DND-41 (cell line): ENCODE data around the gene GIT1.

Source experiments
- ATAC-seq: fragments of 200-7000 bp; cut with Tn5 transposase; 3 replicates; pipeline ENCODE4 v1.9.1; 2021; ENCODE audit warnings: low read depth; ENCODE audit not compliant: insufficient read depth
- DNase-seq: peaks from one replicate; pipeline ENCODE4 v3.0.0-alpha.2; 2020
- H2AFZ ChIP-seq: 2 replicates; pipeline ENCODE4 v1.6.0; 2012; ENCODE audit warnings: low read depth, low read length
- H3K27ac ChIP-seq: 2 replicates; pipeline ENCODE4 v1.5.1; 2012; ENCODE audit warnings: low read length, inconsistent platforms
- H3K27me3 ChIP-seq: fragments of 200-600 bp; sonication (generic); 2 replicates; pipeline ENCODE4 v1.6.0; 2012; ENCODE audit warnings: low read length, mild to moderate bottlenecking, inconsistent platforms; ENCODE audit not compliant: insufficient read depth, poor library complexity
- H3K36me3 ChIP-seq: 2 replicates; pipeline ENCODE4 v1.5.1; 2012; ENCODE audit warnings: low read length, inconsistent platforms; ENCODE audit not compliant: insufficient read depth
- H3K4me1 ChIP-seq: 2 replicates; pipeline ENCODE4 v1.5.1; 2012; ENCODE audit warnings: mild to moderate bottlenecking, low read length; ENCODE audit not compliant: insufficient read depth
- H3K4me2 ChIP-seq: 2 replicates; pipeline ENCODE4 v1.6.0; 2012; ENCODE audit warnings: mild to moderate bottlenecking, moderate library complexity, low read length, inconsistent platforms; ENCODE audit not compliant: insufficient read depth
- H3K4me3 ChIP-seq, 2 experiments: fragments of 200-600 bp in 1 of 2; shearing (Covaris generic) in 1 of 2; 2 replicates each; pipeline ENCODE4 v1.5.1; 2012 to 2016; ENCODE audit warnings: inconsistent platforms in 2 of 2, low read length in 2 of 2, mild to moderate bottlenecking in 2 of 2, low read depth in 1 of 2, moderate library complexity in 1 of 2
- H3K79me2 ChIP-seq: 2 replicates; pipeline ENCODE4 v1.6.0; 2012; ENCODE audit warnings: low read length, inconsistent platforms; ENCODE audit not compliant: insufficient read depth
- H3K9ac ChIP-seq: 2 replicates; pipeline ENCODE4 v1.6.0; 2012; ENCODE audit warnings: low read depth, mild to moderate bottlenecking, inconsistent platforms, low read length, moderate library complexity
- H3K9me3 ChIP-seq: 2 replicates; pipeline ENCODE4 v1.5.1; 2012; ENCODE audit warnings: low read length, moderate library complexity, mild to moderate bottlenecking, inconsistent platforms; ENCODE audit not compliant: insufficient read depth, severe bottlenecking
- H4K20me1 ChIP-seq: 2 replicates; pipeline ENCODE4 v1.6.0; 2012; ENCODE audit warnings: low read length; ENCODE audit not compliant: insufficient read depth
- CTCF ChIP-seq: IDR thresholded peaks from 2 replicates; pipeline ENCODE4 v1.5.1; 2012; ENCODE audit warnings: borderline replicate concordance, low read length, moderate library complexity, mild to moderate bottlenecking; ENCODE audit not compliant: poor library complexity, severe bottlenecking; ENCODE audit errors: extremely low read depth
- EZH2 ChIP-seq: IDR thresholded peaks from 3 replicates; pipeline ENCODE4 v1.6.1; 2012; ENCODE audit warnings: borderline replicate concordance, low read depth, mild to moderate bottlenecking, moderate library complexity, low read length, inconsistent platforms; ENCODE audit not compliant: severe bottlenecking

GIT1 gene

GRCh38 chr17:29581583-29582253 is 7.7 kb downstream of the GIT1 start:
- Histone ChIP-seq H3K4me3 (no peak overlapping the region), H2AFZ (no peak overlapping the region), H3K27me3 (no peaks in the 10 kb centered on the region), H3K4me2 (no peak overlapping the region), H3K4me1 (peaks cover 10% of the 10 kb centered on the region), H3K27ac (no peak overlapping the region), H3K79me2 (peaks cover 48% of the 10 kb centered on the region), H3K9ac (no peak overlapping the region), H4K20me1 (peaks cover 73% of the 10 kb centered on the region), H3K36me3 (peaks cover 71% of the 10 kb centered on the region), H3K9me3 (no peaks in the 10 kb centered on the region)
- TF ChIP-seq CTCF (no peak), EZH2 (no peak)
- no peak for DNase-seq
- no peak for ATAC-seq

- Histone ChIP-seq H2AFZ (no peak overlapping the region), H3K79me2 (peaks cover 32% of the 10 kb centered on the region), H3K4me1 (peaks cover under 1% of the 10 kb centered on the region), H4K20me1 (peaks cover 73% of the 10 kb centered on the region), H3K27me3 (no peaks in the 10 kb centered on the region), H3K9ac (no peak overlapping the region), H3K36me3 (peaks cover 87% of the 10 kb centered on the region), H3K4me2 (no peak overlapping the region), H3K9me3 (no peaks in the 10 kb centered on the region), H3K4me3 (no peak overlapping the region), H3K27ac (no peak overlapping the region)
- TF ChIP-seq CTCF, result peak; percentile 95
- no peak for TF ChIP-seq EZH2
- DNase-seq (peak; percentile 85), ATAC-seq (peak; percentile 97)
Observed at GRCh38 chr17:29579866-29580771, 9.3 kb downstream of the GIT1 start.

GRCh38 chr17:29578626-29579485 is 10.6 kb downstream of the GIT1 start:
- no peak for TF ChIP-seq CTCF
- TF ChIP-seq EZH2, result no peak
- Histone ChIP-seq H3K4me2 (no peak overlapping the region), H3K27ac (no peak overlapping the region), H3K27me3 (no peaks in the 10 kb centered on the region), H3K4me3 (no peak overlapping the region), H3K79me2 (peaks cover 19% of the 10 kb centered on the region), H2AFZ (no peak overlapping the region), H4K20me1 (peaks cover 70% of the 10 kb centered on the region), H3K9me3 (no peaks in the 10 kb centered on the region), H3K9ac (no peak overlapping the region), H3K4me1 (no peaks in the 10 kb centered on the region), H3K36me3 (peaks cover 96% of the 10 kb centered on the region)
- DNase-seq (no peak), ATAC-seq (no peak)
